ENCODE measurements around the gene GPR18.

GRCh38 chr13:99265162-99265800, 7.1 kb upstream of the GPR18 start:
- no peak for TF ChIP-seq CTCF (IDR thresholded peaks at IDR 0.05)
- no peak for TF ChIP-seq POLR2A (IDR thresholded peaks at IDR 0.05)
- TF ChIP-seq POLR2AphosphoS5 (IDR thresholded peaks at IDR 0.05): no peak
